HL-60/S4 (cell line): ENCODE data around the gene RGS7.
"Not testable (repeated sequence)": the region's sequence is repeated elsewhere in the genome, so short reads cannot be mapped to it uniquely, and the experiment has no call there.

Source experiments
- in situ Hi-C: fragments of 300-500 bp; cut with MboI; formaldehyde crosslinking; loops from 2 replicates; pipeline ENCODE4 v1.14.3; 2022; ENCODE audit warnings: low sequenced_read_pairs

RGS7 gene

GRCh38 chr1:241142493-241142892 is 214.5 kb downstream of the RGS7 start:
- in situ Hi-C loops, result no loop called here

GRCh38 chr1:241141646-241142045 is 215.4 kb downstream of the RGS7 start:
- in situ Hi-C loops, result not testable (repeated sequence)

- in situ Hi-C loops, result no loop called here
These were observed 216.3 kb downstream of the RGS7 start for GRCh38 chr1:241140670-241141069.

GRCh38 chr1:241139047-241139446 is 218.0 kb downstream of the RGS7 start:
- in situ Hi-C loops, result no loop called here

- in situ Hi-C loops, result no loop called here
These were observed 218.8 kb downstream of the RGS7 start for GRCh38 chr1:241138248-241138647.

GRCh38 chr1:241136389-241136788 is 220.6 kb downstream of the RGS7 start:
- in situ Hi-C loops, result no loop called here

- in situ Hi-C loops, result no loop called here
These were observed 225.3 kb downstream of the RGS7 start for GRCh38 chr1:241131636-241132194.

- in situ Hi-C loops, result no loop called here
These were observed 226.1 kb downstream of the RGS7 start for GRCh38 chr1:241130881-241131280.

- in situ Hi-C loops, result no loop called here
These were observed 227.6 kb downstream of the RGS7 start for GRCh38 chr1:241129207-241129960.

- in situ Hi-C loops, result no loop called here
These were observed 231.7 kb downstream of the RGS7 start for GRCh38 chr1:241125286-241125685.

- in situ Hi-C loops, result no loop called here
These were observed 239.0 kb downstream of the RGS7 start for GRCh38 chr1:241118049-241118448.

GRCh38 chr1:241115784-241116183 is 241.2 kb downstream of the RGS7 start:
- in situ Hi-C loops, result no loop called here

- in situ Hi-C loops, result no loop called here
These were observed 242.2 kb downstream of the RGS7 start for GRCh38 chr1:241114699-241115233.

- in situ Hi-C loops, result no loop called here
These were observed 243.4 kb downstream of the RGS7 start for GRCh38 chr1:241113557-241113956.

- in situ Hi-C loops, result no loop called here
These were observed 248.0 kb downstream of the RGS7 start for GRCh38 chr1:241109039-241109438.

- in situ Hi-C loops, result no loop called here
These were observed 251.9 kb downstream of the RGS7 start for GRCh38 chr1:241105147-241105546.

GRCh38 chr1:241102664-241103063 is 254.3 kb downstream of the RGS7 start:
- in situ Hi-C loops, result no loop called here

- in situ Hi-C loops, result no loop called here
These were observed 255.4 kb downstream of the RGS7 start for GRCh38 chr1:241101622-241102021.

- in situ Hi-C loops, result no loop called here
These were observed 259.5 kb downstream of the RGS7 start for GRCh38 chr1:241097479-241097878.

- in situ Hi-C loops, result no loop called here
These were observed 260.0 kb downstream of the RGS7 start for GRCh38 chr1:241096982-241097381.

GRCh38 chr1:241095847-241096246 is 261.2 kb downstream of the RGS7 start:
- in situ Hi-C loops, result no loop called here

GRCh38 chr1:241090798-241091197 is 266.2 kb downstream of the RGS7 start:
- in situ Hi-C loops, result no loop called here
